A549 treated with dexamethasone at 1 μM for 4 hours (cell line): ENCODE results near the gene ZSCAN21. TPM values are rescaled to one million over a fixed set of nuclear protein-coding genes. Genes with fewer than 3 reads are reported as not detected.

ENCODE experiments used
- total RNA-seq: library from RNA; stranded (reverse); fragments of 200-300 nt; extraction: Qiagen RNA extraction; gene quantifications from 5 replicates; pipeline ENCODE4 v1.2.3, GENCODE V29; 2022

ZSCAN21 gene
- total RNA-seq = 10.5 to 11.7 TPM (median 11.0 TPM) in 5 replicates

GRCh38 chr7:100049441-100050291 is at the start of gene ZSCAN21:
TSS of gene ZSCAN21 (plus strand) at chr7:100049774. CDS start at chr7:100057007, 7,233 bp downstream.

DNA sequence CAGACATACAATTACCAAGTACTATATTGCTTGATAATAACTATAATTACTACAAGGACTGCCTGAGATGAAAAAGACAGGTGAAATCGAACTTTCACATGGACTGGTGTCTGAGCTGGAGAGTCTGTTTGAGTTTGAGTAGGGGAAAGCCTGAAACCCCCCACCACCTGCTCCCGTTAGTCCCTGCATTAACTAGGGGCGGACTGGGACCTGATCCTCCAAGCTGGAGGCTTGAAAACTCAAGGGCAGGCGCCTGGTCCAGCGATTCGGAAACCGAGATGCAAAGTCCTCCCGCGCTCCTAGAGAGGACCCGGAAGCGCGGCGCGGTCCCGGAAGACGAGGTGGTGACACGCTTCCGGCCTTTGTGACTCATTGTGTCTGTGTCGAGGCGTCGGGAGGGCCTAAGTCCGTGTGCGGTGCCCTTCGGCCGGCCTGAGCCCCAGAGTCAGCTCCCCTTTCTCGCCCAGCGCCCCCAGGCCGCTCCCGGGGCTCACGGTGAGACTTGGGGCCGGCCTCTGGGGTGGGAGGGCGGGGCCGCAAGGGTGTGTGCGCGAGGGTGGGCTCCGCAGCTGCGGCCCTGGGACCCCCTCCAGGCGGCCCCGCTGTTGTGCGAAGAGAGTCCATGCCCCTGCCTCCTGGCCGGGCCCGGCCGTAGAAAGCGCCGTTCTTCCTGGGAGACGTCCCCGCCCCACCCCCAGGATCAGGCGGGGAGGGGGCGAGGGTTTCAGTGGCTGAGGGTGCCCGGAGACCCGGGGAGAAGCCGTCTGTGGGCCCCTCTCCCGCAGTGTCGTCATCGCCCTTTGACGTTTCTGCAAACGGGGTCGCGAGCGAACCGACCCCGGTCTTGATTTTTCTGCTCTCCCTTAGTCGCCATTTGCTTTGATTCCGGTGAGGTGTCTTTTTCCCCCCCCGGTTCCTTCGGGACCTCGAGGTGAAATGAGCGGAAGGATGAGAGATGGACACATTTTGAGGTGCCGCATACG is 34.1 kb upstream of the ZSCAN21 start, which contains the start of gene ZKSCAN1:
Gene ZKSCAN1, plus strand, starts transcription at position 365 of the 983 bp plus-strand sequence. CDS start 7,911 bp downstream, outside the sequence.

GRCh38 chr7:100081535-100082102 is 32.0 kb downstream of the ZSCAN21 start, which contains the start of gene ZNF3:
TSS of gene ZNF3 (minus strand) at chr7:100081723. CDS start at chr7:100077357, 4,366 bp downstream.

GRCh38 chr7:100088621-100089457 is 39.3 kb downstream of the ZSCAN21 start, which contains the start of gene COPS6:
TSS of gene COPS6 (plus strand) at chr7:100088969. CDS start at chr7:100088991, 22 bp downstream.

DNA sequence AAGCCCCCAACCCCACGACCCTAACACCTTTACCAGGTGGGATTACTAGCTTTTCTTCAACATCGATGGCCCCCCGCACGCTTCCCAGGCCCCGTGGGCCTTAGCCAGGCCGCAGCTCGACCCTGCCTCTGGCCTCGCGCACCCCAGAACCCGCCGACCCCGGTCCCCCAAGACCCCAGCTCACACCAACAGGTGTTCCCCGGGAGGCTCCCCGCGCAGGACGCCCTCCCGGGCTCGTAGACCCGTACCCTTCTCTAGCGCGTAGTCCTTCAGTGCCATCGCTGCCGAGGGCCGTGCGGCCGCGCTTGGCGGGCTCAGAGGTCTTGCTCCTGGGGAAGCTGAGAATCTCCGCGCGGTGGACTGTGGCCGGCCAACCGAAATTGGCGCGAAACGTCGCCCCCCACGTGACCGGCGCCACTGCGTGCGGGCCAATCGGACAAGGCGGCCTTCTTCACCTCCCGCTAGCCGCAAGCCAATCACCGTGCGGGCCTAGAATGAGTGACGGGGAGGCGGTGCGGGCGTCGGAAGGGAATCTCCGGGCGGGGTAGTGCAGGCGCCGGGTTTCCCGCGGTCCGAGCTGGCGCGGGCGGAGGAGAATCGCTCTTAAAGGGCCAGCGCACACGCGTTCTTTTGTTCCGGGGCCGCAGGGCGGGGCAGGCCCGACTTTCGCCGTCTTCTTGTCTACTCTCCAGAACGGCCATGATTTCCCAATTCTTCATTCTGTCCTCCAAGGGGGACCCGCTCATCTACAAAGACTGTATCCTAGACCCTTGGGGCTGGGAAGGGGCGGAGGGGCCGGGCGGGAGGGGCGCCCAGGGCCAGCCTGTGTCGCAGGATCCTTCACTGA is 51.7 kb downstream of the ZSCAN21 start, which contains the start of the genes AP4M1 and MCM7:
Gene AP4M1, plus strand, starts transcription at position 628 of the 847 bp plus-strand sequence. Its CDS starts 72 bp downstream, at position 700.
Gene MCM7, minus strand, starts transcription at position 382 of the 847 bp plus-strand sequence. Its CDS starts 103 bp downstream, at position 279.

Other genes with a start within 250 kb of the ZSCAN21 start
- gene CYP3A43, start 221.8 kb upstream of the ZSCAN21 start, total RNA-seq = not detected in 5 replicates
- not detected in 5 replicates for gene OR2AE1, start 172.7 kb upstream of the ZSCAN21 start, total RNA-seq
- gene TRIM4, start 130.2 kb upstream of the ZSCAN21 start, total RNA-seq = 24.5 to 26.8 TPM (median 25.8 TPM) in 5 replicates
- 0.08 to 0.15 TPM (median 0.09 TPM) in 3 of 5 replicates, not detected in the others for gene GJC3, start 120.2 kb upstream of the ZSCAN21 start, total RNA-seq
- 0.21 to 0.22 TPM in 2 of 5 replicates, not detected in the others for gene AZGP1, start 73.7 kb upstream of the ZSCAN21 start, total RNA-seq
- gene ZKSCAN1, start 34.2 kb upstream of the ZSCAN21 start, total RNA-seq = 7.5 to 12.8 TPM (median 10.7 TPM) in 5 replicates
- 18.4 to 21.8 TPM (median 20.4 TPM) in 5 replicates for gene ZNF3, start 31.9 kb downstream of the ZSCAN21 start, total RNA-seq
- gene COPS6, start 39.2 kb downstream of the ZSCAN21 start, total RNA-seq = 155 to 191 TPM (median 173 TPM) in 5 replicates
- gene MCM7, start 51.6 kb downstream of the ZSCAN21 start, total RNA-seq = 214 to 235 TPM (median 230 TPM) in 5 replicates
- gene AP4M1, start 51.9 kb downstream of the ZSCAN21 start, total RNA-seq = 12.2 to 13.3 TPM (median 12.9 TPM) in 5 replicates
- gene TAF6, start 69.6 kb downstream of the ZSCAN21 start, total RNA-seq = 54.7 to 70.6 TPM (median 67.5 TPM) in 5 replicates
- gene CNPY4, start 69.9 kb downstream of the ZSCAN21 start, total RNA-seq = 8.1 to 10.4 TPM (median 9.5 TPM) in 5 replicates
- gene MBLAC1, start 77.2 kb downstream of the ZSCAN21 start, total RNA-seq = 1.8 to 2.7 TPM (median 2.5 TPM) in 5 replicates
- 122 to 148 TPM (median 137 TPM) in 5 replicates for gene LAMTOR4, start 99.1 kb downstream of the ZSCAN21 start, total RNA-seq
- 7.3 to 14.2 TPM (median 12.1 TPM) in 5 replicates for gene TRAPPC14, start 108.9 kb downstream of the ZSCAN21 start, total RNA-seq
- 0.04 to 0.09 TPM (median 0.05 TPM) in 4 of 5 replicates, not detected in the other for gene GAL3ST4, start 118.8 kb downstream of the ZSCAN21 start, total RNA-seq
- gene GPC2, start 127.6 kb downstream of the ZSCAN21 start, total RNA-seq = 0.39 to 0.75 TPM (median 0.69 TPM) in 5 replicates
- 0.16 to 0.35 TPM (median 0.24 TPM) in 4 of 5 replicates, not detected in the other for gene STAG3, start 128.1 kb downstream of the ZSCAN21 start, total RNA-seq
- gene PVRIG, start 170.2 kb downstream of the ZSCAN21 start, total RNA-seq = not detected in 5 replicates